ENCODE measurements around the gene RNGTT.
"Not testable (repeated sequence)": the region's sequence is repeated elsewhere in the genome, so short reads cannot be mapped to it uniquely, and the experiment has no call there.

The RNGTT gene

GRCh38 chr6:88970301-88970700 is 6.9 kb upstream of the RNGTT start:
- DNase-seq (ENCODE audit: low spot score) = no peak

- DNase-seq (ENCODE audit: low spot score) = not testable (repeated sequence)
Observed at GRCh38 chr6:88969255-88969654, 5.8 kb upstream of the RNGTT start.

GRCh38 chr6:88967891-88968290 is 4.5 kb upstream of the RNGTT start:
- DNase-seq (ENCODE audit: low spot score) = no peak

- DNase-seq (ENCODE audit: low spot score) = no peak
Observed at GRCh38 chr6:88965691-88966090, 2.3 kb upstream of the RNGTT start.

- DNase-seq (ENCODE audit: low spot score) = no peak
Observed at GRCh38 chr6:88964509-88964908, 1.1 kb upstream of the RNGTT start.

GRCh38 chr6:88958842-88959241 is 4.6 kb downstream of the RNGTT start:
- no peak for DNase-seq (ENCODE audit: low spot score)

GRCh38 chr6:88953550-88954386 is 9.7 kb downstream of the RNGTT start:
- DNase-seq (ENCODE audit: low spot score) = no peak

GRCh38 chr6:88952065-88952704 is 11.2 kb downstream of the RNGTT start:
- no peak for DNase-seq (ENCODE audit: low spot score)

GRCh38 chr6:88945415-88946008 is 17.9 kb downstream of the RNGTT start:
- DNase-seq (ENCODE audit: low spot score) = no peak

- DNase-seq (ENCODE audit: low spot score) = no peak
Observed at GRCh38 chr6:88933521-88933920, 29.9 kb downstream of the RNGTT start.

- DNase-seq (ENCODE audit: low spot score) = not testable (repeated sequence)
Observed at GRCh38 chr6:88932019-88932418, 31.4 kb downstream of the RNGTT start.

GRCh38 chr6:88922775-88923548 is 40.5 kb downstream of the RNGTT start:
- no peak for DNase-seq (ENCODE audit: low spot score)

GRCh38 chr6:88921734-88922133 is 41.7 kb downstream of the RNGTT start:
- no peak for DNase-seq (ENCODE audit: low spot score)

GRCh38 chr6:88920774-88921733 is 42.4 kb downstream of the RNGTT start:
- DNase-seq (ENCODE audit: low spot score) = no peak

GRCh38 chr6:88920088-88920487 is 43.3 kb downstream of the RNGTT start:
- no peak for DNase-seq (ENCODE audit: low spot score)

- no peak for DNase-seq (ENCODE audit: low spot score)
Observed at GRCh38 chr6:88919032-88919431, 44.4 kb downstream of the RNGTT start.

GRCh38 chr6:88916615-88917208 is 46.7 kb downstream of the RNGTT start:
- DNase-seq (ENCODE audit: low spot score) = no peak

GRCh38 chr6:88914895-88915598 is 48.4 kb downstream of the RNGTT start:
- no peak for DNase-seq (ENCODE audit: low spot score)

GRCh38 chr6:88914180-88914579 is 49.2 kb downstream of the RNGTT start:
- no peak for DNase-seq (ENCODE audit: low spot score)

- no peak for DNase-seq (ENCODE audit: low spot score)
Observed at GRCh38 chr6:88913471-88913870, 49.9 kb downstream of the RNGTT start.

All from germinal center (tissue), 1 donor.